GM10248 (cell line): ENCODE measurements around the gene PFKFB3.
A peak's percentile ranks its signal among the peaks of the same experiment; 100 is the strongest.
"Not testable (repeated sequence)": the region's sequence is repeated elsewhere in the genome, so short reads cannot be mapped to it uniquely, and the experiment has no call there.

ENCODE experiments used
- CTCF ChIA-PET: fragments of 300-600 bp; sonication (Branson Sonifier 250); formaldehyde crosslinking; extraction: SDS; loops from one replicate; lab custom pipeline; 2021; ENCODE audit warnings: antibody characterized with exemption; lab: Yijun Ruan, JAX
- POLR2A ChIA-PET: fragments of 350-650 bp; sonication (Branson Sonifier 250); formaldehyde crosslinking; extraction: SDS; loops from one replicate; lab custom pipeline; 2020; ENCODE audit warnings: antibody characterized with exemption; lab: Yijun Ruan, JAX
- DNase-seq: peaks from one replicate; pipeline ENCODE4 v3.0.0; 2012; ENCODE audit errors: extremely low spot score
- CTCF ChIP-seq: IDR thresholded peaks from 2 replicates; pipeline ENCODE4 v1.5.1; 2012; ENCODE audit warnings: mild to moderate bottlenecking, low read depth; ENCODE audit errors: extremely low read depth, missing control alignments, control extremely low read depth

The PFKFB3 gene

DNA sequence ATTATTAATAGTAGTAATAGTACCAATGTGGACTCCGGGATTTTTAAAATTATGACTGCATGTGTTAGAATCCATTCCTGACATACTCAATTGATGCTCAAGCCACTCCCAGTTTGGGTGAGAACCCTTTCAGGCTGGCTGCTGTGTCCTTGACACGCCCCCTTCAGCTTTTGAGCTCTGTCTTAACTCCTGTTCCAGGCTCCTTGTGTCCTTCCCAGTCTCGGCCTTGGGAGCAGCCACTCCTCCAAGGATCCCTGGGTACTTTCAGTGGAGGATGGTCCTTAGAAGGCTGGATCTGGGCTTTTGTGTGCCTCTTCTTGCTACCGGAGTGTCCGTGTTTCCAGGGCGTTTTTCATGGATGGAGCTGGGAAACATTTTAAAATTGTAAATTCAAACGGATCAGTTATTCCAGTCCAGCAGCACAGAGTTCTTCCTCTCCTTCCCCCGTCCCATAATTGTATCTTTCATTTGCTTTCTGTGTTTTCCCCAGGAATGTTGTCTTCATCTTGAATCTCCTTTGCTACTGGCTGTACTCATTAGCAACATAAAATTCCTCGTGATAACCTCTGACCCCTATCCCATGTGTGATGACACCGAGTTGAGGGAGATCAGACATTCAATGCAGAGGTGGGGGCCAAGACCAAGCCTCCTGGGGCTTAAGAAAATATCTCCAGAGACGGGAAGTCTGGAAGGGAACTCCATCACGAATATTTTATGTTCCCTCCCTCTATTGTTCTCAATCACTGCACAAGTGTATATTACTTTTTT lies 40.0 kb upstream of the PFKFB3 start:
- POLR2A ChIA-PET: interaction anchor here (0.5 to 1.2 kb wide), 3 partner anchors 40 to 187 kb away, joined by 3 to 10 read pairs (median 3); partner anchors contain the start of gene PFKFB3
- CTCF ChIA-PET: interaction anchor here (1.2 to 3.8 kb wide), 6 partner anchors 13 to 239 kb away, joined by 3 to 47 read pairs (median 10); partner anchors contain the start of gene PFKFB3
- TF ChIP-seq CTCF: no peak
- DNase-seq: no peak

DNA sequence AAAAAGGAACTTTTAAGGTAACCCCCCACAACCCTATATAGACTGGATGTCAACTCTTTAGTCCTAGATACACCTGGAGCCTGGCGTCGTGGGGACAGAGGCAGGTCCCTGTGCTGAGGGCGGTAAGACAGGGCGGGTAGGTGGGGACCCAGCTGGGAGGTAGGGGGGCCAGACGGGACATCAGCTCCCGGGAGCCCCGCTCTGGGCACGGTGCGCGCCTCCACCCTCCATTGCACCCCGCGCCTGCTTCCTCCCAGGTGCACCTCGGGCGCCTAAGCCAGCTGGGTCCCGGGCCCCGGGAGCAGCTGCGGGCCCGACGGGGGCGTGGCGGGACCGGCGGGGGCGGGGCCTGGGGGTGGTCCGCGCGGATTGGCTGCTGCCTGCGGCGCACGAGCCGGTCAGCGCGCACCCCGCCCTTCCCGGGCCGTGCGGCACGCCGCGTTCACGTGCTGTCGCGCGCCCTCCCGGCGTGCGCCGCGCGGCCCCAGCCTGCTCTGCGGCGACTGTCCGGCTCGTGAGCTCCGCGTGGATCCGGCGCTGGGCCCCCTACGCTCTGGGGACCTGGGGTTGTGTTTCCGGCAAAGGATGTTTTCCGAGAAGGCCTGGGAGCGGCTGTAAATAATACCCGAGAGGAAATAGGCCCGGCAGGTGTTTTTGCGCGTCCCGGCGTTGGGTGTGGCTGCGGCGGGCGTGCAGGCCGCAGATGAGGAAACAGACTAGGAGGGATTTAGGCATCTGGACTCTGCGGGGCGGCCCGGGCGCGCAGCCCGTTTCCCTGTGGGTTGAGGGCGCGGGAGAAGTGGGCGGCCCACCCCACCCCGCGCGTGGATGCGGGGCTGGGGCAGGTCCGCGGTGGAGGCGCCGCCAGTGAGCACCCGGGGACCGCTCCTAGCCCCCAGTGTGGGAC lies 39.1 kb upstream of the PFKFB3 start:
- CTCF ChIA-PET: interaction anchor here (1.0 to 3.8 kb wide), 6 partner anchors 9 to 238 kb away, joined by 3 to 47 read pairs (median 7); partner anchors contain the start of gene PFKFB3
- DNase-seq: peak; percentile 97
- peak; percentile 13 for TF ChIP-seq CTCF
- POLR2A ChIA-PET: interaction anchor here (0.5 to 1.2 kb wide), 2 partner anchors 39 to 188 kb away, joined by 3 to 10 read pairs; partner anchors contain the start of gene PFKFB3

DNA sequence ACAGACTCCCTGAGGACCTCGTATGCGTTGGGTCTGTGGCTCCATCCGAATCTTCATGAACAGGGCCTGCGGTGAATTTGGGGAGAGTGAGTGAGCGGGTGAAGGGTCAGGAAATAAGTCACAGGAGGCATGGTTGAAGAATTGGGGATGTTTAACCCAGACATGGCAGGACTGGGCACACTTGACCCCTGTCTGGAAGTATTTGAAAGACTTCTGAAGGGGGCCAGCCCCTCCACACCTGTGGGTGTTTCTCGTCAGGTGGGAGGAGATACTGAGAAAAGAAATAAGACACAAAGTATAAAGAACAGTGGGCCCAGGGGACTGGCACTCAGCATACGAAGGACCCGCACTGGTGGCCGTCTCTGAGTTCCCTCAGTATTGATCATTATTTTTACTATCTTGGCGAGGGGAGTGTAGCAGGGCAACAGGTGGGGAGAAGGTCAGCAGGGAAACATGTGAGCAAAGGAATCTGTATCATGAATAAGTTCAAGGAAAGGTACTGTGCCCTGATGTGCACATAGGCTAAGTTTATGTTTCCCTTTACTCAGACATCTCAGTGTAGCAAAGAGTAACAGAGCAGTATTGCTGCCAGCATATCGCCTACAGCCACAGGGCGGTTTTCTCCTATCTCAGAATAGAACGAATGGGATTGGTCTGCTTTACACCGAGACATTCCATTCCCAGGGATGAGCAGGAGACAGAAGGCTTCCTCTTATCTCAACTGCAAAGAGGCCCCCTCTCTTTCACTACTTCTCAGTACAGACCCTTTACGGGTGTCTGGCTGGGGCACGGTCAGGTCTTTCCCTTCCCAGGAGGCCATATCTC lies 38.2 kb upstream of the PFKFB3 start:
- TF ChIP-seq CTCF: no peak
- DNase-seq: no peak
- ChIA-PET CTCF (interaction anchor here (1.0 to 3.8 kb wide), 6 partner anchors 8 to 237 kb away, joined by 3 to 47 read pairs (median 7); partner anchors contain the start of gene PFKFB3), POLR2A (interaction anchor here (1.2 kb wide), 1 partner anchor 38 kb away, joined by 10 read pairs; the partner anchor contains the start of gene PFKFB3)

DNA sequence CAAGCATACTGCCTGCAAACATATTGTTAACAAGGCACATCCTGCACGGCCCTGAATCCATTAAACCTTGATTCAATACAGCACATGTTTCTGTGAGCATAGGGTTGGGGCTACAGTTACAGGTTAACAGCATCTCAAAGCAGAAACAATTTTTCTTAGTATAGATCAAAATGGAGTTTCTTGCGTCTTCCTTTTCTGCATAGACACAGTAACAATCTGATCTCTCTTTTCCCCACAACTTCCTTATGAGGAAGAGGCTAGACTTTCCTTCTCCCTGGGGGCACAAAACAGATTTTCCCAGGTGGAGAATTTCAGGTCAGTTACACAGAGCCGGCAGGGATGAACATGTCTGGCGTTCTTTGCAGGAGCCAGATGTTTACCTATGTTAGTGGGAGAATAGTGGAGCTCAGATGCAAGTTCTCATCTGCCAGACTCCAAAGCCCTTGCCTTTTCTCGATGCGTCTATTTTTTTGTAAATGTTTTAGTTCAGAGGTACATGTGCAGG lies 37.5 kb upstream of the PFKFB3 start:
- DNase-seq: no peak
- ChIA-PET POLR2A (no interaction called here), CTCF (no interaction called here)
- no peak for TF ChIP-seq CTCF

DNA sequence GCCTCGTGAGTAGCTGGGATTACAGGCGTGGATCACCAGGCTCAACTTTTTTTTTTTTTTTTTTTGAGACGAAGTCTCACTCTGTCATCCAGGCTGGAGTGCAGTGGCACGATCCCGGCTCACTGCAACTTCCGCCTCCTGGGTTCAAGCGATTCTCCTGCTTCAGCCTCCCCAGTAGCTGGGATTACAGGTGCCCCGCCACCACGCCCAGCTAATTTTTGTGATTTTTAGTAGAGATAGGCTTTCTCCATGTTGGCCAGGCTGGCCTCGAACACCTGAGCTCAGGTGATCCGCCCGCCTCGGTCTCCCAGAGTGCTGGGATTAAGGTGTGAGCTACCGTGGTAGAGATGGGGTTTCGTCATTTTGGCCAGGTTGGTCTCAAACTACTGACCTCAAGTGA lies 36.8 kb upstream of the PFKFB3 start:
- not testable (repeated sequence) for DNase-seq
- POLR2A ChIA-PET: interaction anchor here (1.2 kb wide), 1 partner anchor 36 kb away, joined by 5 read pairs; no protein-coding TSS in a partner anchor
- CTCF ChIA-PET: interaction anchor here (3.1 kb wide), 1 partner anchor 237 kb away, joined by 11 read pairs; no protein-coding TSS in a partner anchor

DNA sequence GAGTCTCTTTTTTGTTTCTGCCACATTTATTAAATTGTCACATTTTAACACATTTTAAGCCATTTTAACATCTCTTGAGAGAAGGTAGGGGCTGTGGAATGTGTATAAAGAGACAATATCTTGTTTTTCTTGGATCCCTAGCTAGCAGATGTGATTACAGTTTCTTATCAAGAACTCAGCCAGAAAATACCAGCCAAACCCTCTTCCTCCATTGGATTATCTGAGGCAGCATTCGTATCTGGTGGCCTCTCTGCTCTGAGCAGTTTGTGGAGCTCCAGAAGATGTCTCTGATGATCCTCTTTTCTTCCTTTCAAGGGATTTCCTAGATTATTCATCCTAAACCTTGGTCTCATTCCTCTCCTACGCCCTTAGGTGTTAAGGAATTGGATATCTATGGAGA lies 35.3 kb upstream of the PFKFB3 start:
- CTCF ChIA-PET: interaction anchor here (0.7 to 3.1 kb wide), 11 partner anchors 9 to 235 kb away, joined by 3 to 11 read pairs (median 4); partner anchors contain the start of gene PFKFB3
- POLR2A ChIA-PET: no interaction called here
- no peak for TF ChIP-seq CTCF
- DNase-seq: no peak
